Cardiac muscle cell (in vitro differentiated cells and primary cell): ENCODE measurements around the gene SELENOW. TPM values are rescaled to one million over a fixed set of nuclear protein-coding genes. Genes with fewer than 3 reads are reported as not detected.

ENCODE experiments used
- DNase-seq, 2 donors: peaks; one replicate each; pipeline versions ENCODE4 v3.0.0 to v3.0.0-alpha.2; 2010 to 2017; ENCODE audit warnings: low read depth in 1 of 2, low spot score in 1 of 2
- H3K27ac ChIP-seq: fragments of 200-600 bp; sonication (generic); 2 replicates; pipeline ENCODE4 v1.5.1; 2016
- H3K27me3 ChIP-seq: fragments of 200-600 bp; sonication (generic); 2 replicates; pipeline ENCODE4 v1.6.0; 2016; ENCODE audit warnings: control low read depth
- H3K36me3 ChIP-seq: fragments of 200-600 bp; sonication (generic); 2 replicates; pipeline ENCODE4 v1.5.1; 2016; ENCODE audit warnings: control low read depth
- H3K4me1 ChIP-seq: fragments of 200-600 bp; sonication (generic); 2 replicates; pipeline ENCODE4 v1.8.1; 2017; ENCODE audit warnings: low read depth, mild to moderate bottlenecking, mixed run types
- H3K4me3 ChIP-seq: fragments of 200-600 bp; sonication (generic); 2 replicates; pipeline ENCODE4 v1.5.1; 2016; ENCODE audit warnings: mild to moderate bottlenecking
- H3K9me3 ChIP-seq: fragments of 200-600 bp; sonication (generic); 2 replicates; pipeline ENCODE4 v1.5.1; 2017; ENCODE audit warnings: low read depth, mild to moderate bottlenecking, control low read depth
- polyA plus RNA-seq: library from polyadenylated mRNA; unstranded; fragments of >200 nt; fragmentation: Nextera tagmentation; extraction: Ambion mirVana; gene quantifications from 2 replicates; pipeline ENCODE4 v1.2.1, GENCODE V29; 2016
- total RNA-seq: library from RNA; depleted of rRNA; stranded (reverse); fragments of >200 nt; gene quantifications from 2 replicates; pipeline ENCODE4 v1.2.3, GENCODE V29; 2016
- TF ChIP-seq, protein P1 (sequence below): IDR thresholded peaks from 2 replicates; pipeline ENCODE4 v1.5.1; 2012; ENCODE audit warnings: low read depth, mild to moderate bottlenecking, low read length

Gene SELENOW
- total and polyA plus RNA-seq, 2 experiments from 2014 or later: 1,194 to 2,152 TPM

- H3K4me3 ChIP-seq: no peak overlapping the region
- no peaks in the 10 kb centered on the region for H3K36me3 ChIP-seq
- no peak overlapping the region for H3K27ac ChIP-seq
- TF ChIP-seq, protein P1, sequence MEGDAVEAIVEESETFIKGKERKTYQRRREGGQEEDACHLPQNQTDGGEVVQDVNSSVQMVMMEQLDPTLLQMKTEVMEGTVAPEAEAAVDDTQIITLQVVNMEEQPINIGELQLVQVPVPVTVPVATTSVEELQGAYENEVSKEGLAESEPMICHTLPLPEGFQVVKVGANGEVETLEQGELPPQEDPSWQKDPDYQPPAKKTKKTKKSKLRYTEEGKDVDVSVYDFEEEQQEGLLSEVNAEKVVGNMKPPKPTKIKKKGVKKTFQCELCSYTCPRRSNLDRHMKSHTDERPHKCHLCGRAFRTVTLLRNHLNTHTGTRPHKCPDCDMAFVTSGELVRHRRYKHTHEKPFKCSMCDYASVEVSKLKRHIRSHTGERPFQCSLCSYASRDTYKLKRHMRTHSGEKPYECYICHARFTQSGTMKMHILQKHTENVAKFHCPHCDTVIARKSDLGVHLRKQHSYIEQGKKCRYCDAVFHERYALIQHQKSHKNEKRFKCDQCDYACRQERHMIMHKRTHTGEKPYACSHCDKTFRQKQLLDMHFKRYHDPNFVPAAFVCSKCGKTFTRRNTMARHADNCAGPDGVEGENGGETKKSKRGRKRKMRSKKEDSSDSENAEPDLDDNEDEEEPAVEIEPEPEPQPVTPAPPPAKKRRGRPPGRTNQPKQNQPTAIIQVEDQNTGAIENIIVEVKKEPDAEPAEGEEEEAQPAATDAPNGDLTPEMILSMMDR: no peak
- no peaks in the 10 kb centered on the region for H3K4me1 ChIP-seq
- H3K27me3 ChIP-seq: no peaks in the 10 kb centered on the region
- DNase-seq: no peak
- no peaks in the 10 kb centered on the region for H3K9me3 ChIP-seq
These were observed 16.0 kb downstream of the SELENOW start for GRCh38 chr19:47794526-47794925.

- Histone ChIP-seq H3K27me3 (no peaks in the 10 kb centered on the region), H3K4me1 (no peaks in the 10 kb centered on the region), H3K9me3 (no peaks in the 10 kb centered on the region), H3K27ac (no peak overlapping the region), H3K36me3 (no peaks in the 10 kb centered on the region), H3K4me3 (no peak overlapping the region)
- TF ChIP-seq, protein P1: no peak
- DNase-seq: no peak
These were observed 18.3 kb downstream of the SELENOW start for GRCh38 chr19:47796785-47797184.

DNA sequence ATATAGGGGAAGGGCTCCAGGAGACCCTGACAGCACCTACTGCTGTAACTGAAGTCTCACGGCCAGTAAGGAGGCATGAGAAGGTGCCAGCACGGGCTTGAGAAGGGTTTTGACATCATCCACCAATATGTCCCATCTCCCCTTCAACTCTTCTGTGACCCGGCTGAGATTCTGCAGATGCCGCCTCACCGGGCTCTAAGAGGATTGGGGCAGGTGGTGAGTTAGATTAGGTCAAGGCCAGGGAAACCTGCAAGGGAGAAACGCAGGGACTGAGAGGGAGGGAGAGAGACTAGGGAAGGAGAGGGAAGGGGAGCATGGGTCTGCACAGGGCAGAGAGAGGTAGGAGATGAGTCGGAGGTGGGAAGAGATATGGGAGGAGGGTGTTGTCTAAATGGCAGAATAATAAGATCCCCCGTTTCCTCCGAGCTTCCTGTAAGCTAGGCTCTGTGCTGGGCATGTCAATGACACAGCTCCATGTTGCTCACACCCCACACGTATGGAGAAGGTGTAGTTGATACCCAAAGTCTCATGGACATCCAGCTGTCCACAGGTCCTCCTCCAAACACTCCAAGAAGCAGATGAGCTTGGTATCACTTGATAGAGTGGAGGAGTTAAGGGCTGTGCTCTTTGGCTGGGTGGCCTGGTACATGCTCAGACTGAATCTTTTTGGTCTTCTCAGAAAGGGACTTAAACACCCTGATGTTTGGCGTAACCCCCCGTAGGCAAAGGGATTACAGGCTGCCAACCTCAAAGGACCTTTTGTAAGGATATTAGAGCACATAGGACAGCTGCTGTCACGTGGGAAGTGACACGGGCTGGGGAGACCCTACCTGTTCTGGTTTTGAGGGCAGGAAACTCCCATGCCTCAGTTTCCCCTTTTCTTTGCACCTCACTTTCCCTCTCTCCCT is 19.7 kb downstream of the SELENOW start:
- no peaks in the 10 kb centered on the region for H3K9me3 ChIP-seq
- no peaks in the 10 kb centered on the region for H3K36me3 ChIP-seq
- no peak for DNase-seq
- TF ChIP-seq, protein P1: no peak
- no peak overlapping the region for H3K27ac ChIP-seq
- no peak overlapping the region for H3K4me3 ChIP-seq
- no peaks in the 10 kb centered on the region for H3K4me1 ChIP-seq
- no peaks in the 10 kb centered on the region for H3K27me3 ChIP-seq

DNA sequence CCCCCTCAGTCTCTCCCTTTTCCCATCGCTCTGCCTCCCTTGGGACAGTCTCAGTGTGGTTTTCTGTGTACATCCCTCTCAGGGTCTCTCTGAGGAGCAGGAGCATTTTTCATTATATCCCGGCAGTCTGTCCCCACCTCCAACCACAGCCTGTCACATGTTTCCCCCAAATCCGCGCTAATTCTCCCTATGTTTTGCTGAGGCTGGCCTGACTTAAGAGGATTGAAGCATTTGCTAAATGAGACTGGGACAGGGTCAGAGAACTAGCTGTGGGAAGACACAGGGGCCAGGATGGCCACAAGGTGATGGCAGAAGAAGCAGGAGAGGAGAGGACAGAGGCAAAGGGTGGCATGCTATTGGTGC is 20.4 kb downstream of the SELENOW start:
- TF ChIP-seq, protein P1: no peak
- Histone ChIP-seq H3K36me3 (no peaks in the 10 kb centered on the region), H3K4me1 (no peaks in the 10 kb centered on the region), H3K27me3 (no peaks in the 10 kb centered on the region), H3K9me3 (no peaks in the 10 kb centered on the region), H3K4me3 (no peak overlapping the region), H3K27ac (no peak overlapping the region)
- no peak for DNase-seq

- no peaks in the 10 kb centered on the region for H3K9me3 ChIP-seq
- H3K4me3 ChIP-seq: no peak overlapping the region
- H3K27me3 ChIP-seq: no peaks in the 10 kb centered on the region
- no peak overlapping the region for H3K27ac ChIP-seq
- no peak for DNase-seq
- H3K36me3 ChIP-seq: no peaks in the 10 kb centered on the region
- TF ChIP-seq, protein P1: no peak
- H3K4me1 ChIP-seq: no peaks in the 10 kb centered on the region
These were observed 22.8 kb downstream of the SELENOW start for GRCh38 chr19:47801270-47801669.
